GM13976 (cell line): ENCODE results near the gene SEC24C.
"Not testable (repeated sequence)": the region's sequence is repeated elsewhere in the genome, so short reads cannot be mapped to it uniquely, and the experiment has no call there.

ENCODE experiments used
- DNase-seq: peaks from one replicate; pipeline ENCODE4 v3.0.0; 2012; ENCODE audit warnings: low spot score
- CTCF ChIP-seq: IDR thresholded peaks from 2 replicates; pipeline ENCODE4 v1.5.1; 2012; ENCODE audit warnings: borderline replicate concordance, mild to moderate bottlenecking; ENCODE audit not compliant: insufficient read depth; ENCODE audit errors: extremely low read depth, missing control alignments, control extremely low read depth
- in situ Hi-C: fragments of 300-500 bp; cut with MboI; formaldehyde crosslinking; loops from one replicate; pipeline ENCODE4 v1.12.0; 2022; ENCODE audit warnings: low sequenced_read_pairs, mixed read lengths, inconsistent platforms; ENCODE audit not compliant: unreplicated experiment

The SEC24C gene

GRCh38 chr10:73732426-73732825 lies 11.7 kb upstream of the SEC24C start:
- in situ Hi-C loops, result no loop called here
- TF ChIP-seq CTCF, result no peak
- no peak for DNase-seq

- no peak for TF ChIP-seq CTCF
- in situ Hi-C loops, result no loop called here
- no peak for DNase-seq
These were observed 11.1 kb upstream of the SEC24C start for GRCh38 chr10:73732931-73733623.

- TF ChIP-seq CTCF, result no peak
- DNase-seq, result no peak
- in situ Hi-C loops, result no loop called here
These were observed 10.0 kb upstream of the SEC24C start for GRCh38 chr10:73734028-73734720.

- TF ChIP-seq CTCF, result no peak
- no peak for DNase-seq
- in situ Hi-C loops, result no loop called here
These were observed 9.3 kb upstream of the SEC24C start for GRCh38 chr10:73734796-73735305.

GRCh38 chr10:73740501-73741254 lies 3.5 kb upstream of the SEC24C start:
- in situ Hi-C loops, DNase-seq: not testable (repeated sequence)

GRCh38 chr10:73742454-73742734 lies 1.8 kb upstream of the SEC24C start:
- no peak for TF ChIP-seq CTCF
- DNase-seq, result no peak
- in situ Hi-C loops, result no loop called here
